Right atrium auricular region (tissue), 2 donors: Measurements from ENCODE around the gene IFIT1B. TPM values are rescaled to one million over a fixed set of nuclear protein-coding genes. Genes with fewer than 3 reads are reported as not detected.
"Not testable (repeated sequence)": the region's sequence is repeated elsewhere in the genome, so short reads cannot be mapped to it uniquely, and the experiment has no call there.

Source experiments
- DNase-seq: peaks from one replicate; pipeline ENCODE4 v3.0.0-alpha.2; 2019; ENCODE audit warnings: low spot score
- H3K27ac ChIP-seq, 2 donors: fragments of 200-600 bp; sonication (generic); 1 replicate in 1 of 2; 2 replicates in 1 of 2; pipeline ENCODE4 v1.5.1; 2016 to 2019
- H3K27me3 ChIP-seq, 2 donors: fragments of 200-600 bp; sonication (generic); one replicate each; pipeline versions ENCODE4 v1.5.1 to v1.6.0; 2017 to 2019
- H3K36me3 ChIP-seq: fragments of 200-600 bp; sonication (generic); one replicate; pipeline ENCODE4 v1.5.1; 2016
- H3K4me1 ChIP-seq, 2 donors: fragments of 200-600 bp; sonication (generic); one replicate each; pipeline versions ENCODE4 v1.5.1 to v1.6.0; 2017 to 2019
- H3K4me3 ChIP-seq, 2 donors: fragments of 200-600 bp; sonication (generic); 1 replicate in 1 of 2; 2 replicates in 1 of 2; pipeline ENCODE4 v1.5.1; 2017 to 2019; ENCODE audit warnings: mild to moderate bottlenecking in 1 of 2, moderate library complexity in 1 of 2
- H3K9me3 ChIP-seq, 2 donors: fragments of 200-600 bp; sonication (generic); one replicate each; pipeline ENCODE4 v1.5.1; 2019
- total RNA-seq, 2 donors: library from RNA; depleted of rRNA; stranded (reverse); fragments of >200 nt; gene quantifications; one replicate each; pipeline ENCODE4 v1.1.0, GENCODE V29; 2016
- TF ChIP-seq, protein P1 (sequence below), 2 donors: fragments of 200-600 bp; sonication (generic); IDR thresholded peaks; one replicate each; pipeline ENCODE4 v1.5.1; 2019; ENCODE audit warnings: antibody characterized with exemption in 2 of 2

The IFIT1B gene
- total RNA-seq, 2 donors from 2014 or later = 0.24 TPM; not detected in 1

DNA sequence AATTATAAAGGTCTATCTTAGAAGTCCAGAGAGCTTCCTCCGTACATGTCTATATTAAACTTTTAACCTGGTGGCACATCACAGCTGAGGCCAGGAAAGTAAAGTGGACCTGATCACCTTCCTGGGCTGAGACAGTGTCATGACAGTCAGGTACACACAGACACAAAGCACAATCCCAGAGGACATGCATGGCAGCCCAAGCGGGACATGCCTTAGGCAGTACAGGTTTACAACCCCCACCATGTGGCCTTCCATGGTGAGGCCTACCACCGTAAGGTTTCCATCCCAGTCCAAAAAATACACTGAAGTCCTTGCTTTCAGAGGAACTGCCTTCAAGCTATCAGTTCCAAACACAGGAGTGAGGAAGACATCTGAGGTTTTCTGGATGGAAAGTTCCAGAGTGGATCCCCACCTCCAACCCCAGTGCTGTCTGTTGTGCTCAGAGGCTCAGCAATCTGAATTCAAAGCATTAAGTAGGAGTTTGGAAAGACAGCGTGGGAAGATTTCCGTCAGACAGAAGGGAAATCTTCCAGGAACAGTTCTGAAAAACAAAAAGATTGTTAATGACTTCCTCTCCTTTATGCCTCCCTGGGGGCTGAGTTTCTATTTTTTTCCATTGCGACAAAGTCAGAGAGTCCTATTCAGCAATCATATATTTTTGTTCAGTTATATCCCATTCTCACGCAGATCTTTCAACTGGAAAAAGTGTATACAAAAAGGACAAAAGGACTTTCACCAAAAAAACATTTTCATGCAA lies 30.0 kb upstream of the IFIT1B start:
- Histone ChIP-seq H3K9me3 (no peaks in the 10 kb centered on the region), H3K27ac (peak overlapping the region; percentile 59 to 66), H3K4me1 (peaks cover 0 to 61% of the 10 kb centered on the region in 2 donors), H3K36me3 (no peaks in the 10 kb centered on the region), H3K27me3 (no peaks in the 10 kb centered on the region), H3K4me3 (no peak overlapping the region)
- DNase-seq = no peak
- TF ChIP-seq, protein P1, sequence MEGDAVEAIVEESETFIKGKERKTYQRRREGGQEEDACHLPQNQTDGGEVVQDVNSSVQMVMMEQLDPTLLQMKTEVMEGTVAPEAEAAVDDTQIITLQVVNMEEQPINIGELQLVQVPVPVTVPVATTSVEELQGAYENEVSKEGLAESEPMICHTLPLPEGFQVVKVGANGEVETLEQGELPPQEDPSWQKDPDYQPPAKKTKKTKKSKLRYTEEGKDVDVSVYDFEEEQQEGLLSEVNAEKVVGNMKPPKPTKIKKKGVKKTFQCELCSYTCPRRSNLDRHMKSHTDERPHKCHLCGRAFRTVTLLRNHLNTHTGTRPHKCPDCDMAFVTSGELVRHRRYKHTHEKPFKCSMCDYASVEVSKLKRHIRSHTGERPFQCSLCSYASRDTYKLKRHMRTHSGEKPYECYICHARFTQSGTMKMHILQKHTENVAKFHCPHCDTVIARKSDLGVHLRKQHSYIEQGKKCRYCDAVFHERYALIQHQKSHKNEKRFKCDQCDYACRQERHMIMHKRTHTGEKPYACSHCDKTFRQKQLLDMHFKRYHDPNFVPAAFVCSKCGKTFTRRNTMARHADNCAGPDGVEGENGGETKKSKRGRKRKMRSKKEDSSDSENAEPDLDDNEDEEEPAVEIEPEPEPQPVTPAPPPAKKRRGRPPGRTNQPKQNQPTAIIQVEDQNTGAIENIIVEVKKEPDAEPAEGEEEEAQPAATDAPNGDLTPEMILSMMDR (IDR thresholded peaks at IDR 0.05) = no peak

GRCh38 chr10:89348481-89348880 lies 29.4 kb upstream of the IFIT1B start:
- Histone ChIP-seq H3K9me3 (no peaks in the 10 kb centered on the region), H3K27me3 (no peaks in the 10 kb centered on the region), H3K36me3 (no peaks in the 10 kb centered on the region), H3K4me3 (no peak overlapping the region), H3K4me1 (peaks cover 0 to 57% of the 10 kb centered on the region in 2 donors), H3K27ac (peak overlapping the region; percentile 59 to 66)
- DNase-seq = no peak
- TF ChIP-seq, protein P1 (IDR thresholded peaks at IDR 0.05) = no peak

GRCh38 chr10:89348975-89349374 lies 28.9 kb upstream of the IFIT1B start:
- Histone ChIP-seq H3K4me1 (peaks cover 0 to 57% of the 10 kb centered on the region in 2 donors), H3K27ac (peak overlapping the region; percentile 59 to 66), H3K4me3 (no peak overlapping the region), H3K9me3 (no peaks in the 10 kb centered on the region), H3K36me3 (no peaks in the 10 kb centered on the region), H3K27me3 (no peaks in the 10 kb centered on the region)
- no peak for DNase-seq
- TF ChIP-seq, protein P1 (IDR thresholded peaks at IDR 0.05) = no peak

- H3K4me1 ChIP-seq = peaks cover 0 to 57% of the 10 kb centered on the region in 2 donors
Observed at GRCh38 chr10:89350631-89351315, 27.1 kb upstream of the IFIT1B start.

GRCh38 chr10:89351412-89351779 lies 26.5 kb upstream of the IFIT1B start:
- no peaks in the 10 kb centered on the region for H3K36me3 ChIP-seq
- TF ChIP-seq, protein P1 (IDR thresholded peaks at IDR 0.05) = no peak
- H3K4me3 ChIP-seq = no peak overlapping the region
- peaks cover 0 to 53% of the 10 kb centered on the region in 2 donors for H3K4me1 ChIP-seq
- no peaks in the 10 kb centered on the region for H3K9me3 ChIP-seq
- peak overlapping the region; percentile 76 to 77 for H3K27ac ChIP-seq
- DNase-seq = no peak
- H3K27me3 ChIP-seq = no peaks in the 10 kb centered on the region

More at GRCh38 chr10:89350631-89351315, 27.1 kb upstream of the IFIT1B start:
- H3K9me3 ChIP-seq, H3K4me3 ChIP-seq, H3K36me3 ChIP-seq, H3K27me3 ChIP-seq: not testable (repeated sequence)
- peak overlapping the region; percentile 76 to 77 for H3K27ac ChIP-seq
- peak; percentile 76 for DNase-seq

DNA sequence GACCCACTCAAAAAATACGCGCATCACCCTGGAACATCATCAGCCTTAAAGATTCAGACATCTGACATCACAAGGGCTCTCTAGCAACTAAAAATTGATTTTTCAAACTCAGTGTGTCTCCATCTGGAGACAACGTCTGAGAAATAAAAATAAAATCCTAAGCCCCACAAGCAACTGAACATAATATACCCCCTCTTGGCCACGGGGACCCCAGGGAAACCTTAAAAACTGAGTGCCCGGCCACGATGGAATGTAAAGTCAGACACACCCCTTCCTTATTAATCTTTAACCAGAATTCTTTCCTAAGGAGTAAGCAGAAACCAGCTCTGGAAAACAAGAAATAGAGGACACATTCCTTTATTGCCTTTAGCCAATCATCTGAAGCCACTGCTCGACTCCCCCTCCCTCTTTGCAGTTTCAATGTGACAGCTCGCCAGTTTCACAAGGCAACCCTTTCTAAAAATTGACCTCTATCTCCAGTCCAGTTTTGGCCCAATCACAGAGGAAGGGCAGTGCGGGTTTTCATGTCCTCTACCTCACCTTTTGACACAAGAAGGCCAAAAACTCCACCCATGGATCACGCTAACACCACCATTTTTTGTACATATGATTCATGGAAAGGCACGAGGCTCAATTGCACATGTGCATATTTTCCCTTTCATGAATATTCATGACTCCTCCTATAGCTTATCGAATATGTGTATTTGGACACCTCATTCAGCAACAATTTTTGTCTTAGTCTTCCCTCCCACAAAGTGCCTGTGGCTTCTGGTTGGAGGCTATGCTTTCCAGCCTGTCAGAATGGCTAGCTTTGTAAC lies 25.9 kb upstream of the IFIT1B start:
- H3K36me3 ChIP-seq = no peaks in the 10 kb centered on the region
- no peaks in the 10 kb centered on the region for H3K27me3 ChIP-seq
- H3K4me3 ChIP-seq = no peak overlapping the region
- peaks cover 0 to 47% of the 10 kb centered on the region in 2 donors for H3K4me1 ChIP-seq
- DNase-seq = peak; percentile 80
- no peaks in the 10 kb centered on the region for H3K9me3 ChIP-seq
- peak overlapping the region; percentile 76 to 77 for H3K27ac ChIP-seq
- TF ChIP-seq, protein P1 (IDR thresholded peaks at IDR 0.05) = no peak
